ENCODE results near the gene SETD3. TPM values are rescaled to one million over a fixed set of nuclear protein-coding genes. Genes with fewer than 3 reads are reported as not detected.

SETD3 gene
- total and polyA plus RNA-seq, 10 of the 15 experiments (the other 5 are each of a cell fraction or from before 2014, with no cell fraction given) = 11.3 to 44.2 (median 36.5) TPM

DNA sequence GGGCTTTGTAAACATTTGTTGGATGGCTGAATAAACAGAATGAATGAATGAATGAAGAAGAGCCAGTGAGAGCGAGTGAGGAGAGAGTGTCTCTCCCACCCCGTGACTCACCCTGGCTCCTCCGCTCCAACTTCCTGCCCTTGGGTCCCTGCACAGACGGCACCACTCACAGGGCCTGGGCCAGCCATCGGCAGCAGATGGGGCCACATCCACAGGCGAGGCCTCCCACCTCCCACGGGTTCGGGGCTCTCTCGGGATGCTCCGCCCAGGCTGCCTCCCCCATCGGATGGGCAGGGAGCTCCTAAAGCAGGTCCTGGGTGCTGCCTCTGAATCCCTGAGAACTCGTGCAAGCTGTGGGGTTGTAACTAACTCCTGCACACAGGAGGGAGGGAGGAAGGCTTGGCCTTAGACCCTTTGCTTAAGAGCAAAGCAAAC, 41.8 kb upstream of the SETD3 start (continued):
- TF ChIP-seq, protein P1, sequence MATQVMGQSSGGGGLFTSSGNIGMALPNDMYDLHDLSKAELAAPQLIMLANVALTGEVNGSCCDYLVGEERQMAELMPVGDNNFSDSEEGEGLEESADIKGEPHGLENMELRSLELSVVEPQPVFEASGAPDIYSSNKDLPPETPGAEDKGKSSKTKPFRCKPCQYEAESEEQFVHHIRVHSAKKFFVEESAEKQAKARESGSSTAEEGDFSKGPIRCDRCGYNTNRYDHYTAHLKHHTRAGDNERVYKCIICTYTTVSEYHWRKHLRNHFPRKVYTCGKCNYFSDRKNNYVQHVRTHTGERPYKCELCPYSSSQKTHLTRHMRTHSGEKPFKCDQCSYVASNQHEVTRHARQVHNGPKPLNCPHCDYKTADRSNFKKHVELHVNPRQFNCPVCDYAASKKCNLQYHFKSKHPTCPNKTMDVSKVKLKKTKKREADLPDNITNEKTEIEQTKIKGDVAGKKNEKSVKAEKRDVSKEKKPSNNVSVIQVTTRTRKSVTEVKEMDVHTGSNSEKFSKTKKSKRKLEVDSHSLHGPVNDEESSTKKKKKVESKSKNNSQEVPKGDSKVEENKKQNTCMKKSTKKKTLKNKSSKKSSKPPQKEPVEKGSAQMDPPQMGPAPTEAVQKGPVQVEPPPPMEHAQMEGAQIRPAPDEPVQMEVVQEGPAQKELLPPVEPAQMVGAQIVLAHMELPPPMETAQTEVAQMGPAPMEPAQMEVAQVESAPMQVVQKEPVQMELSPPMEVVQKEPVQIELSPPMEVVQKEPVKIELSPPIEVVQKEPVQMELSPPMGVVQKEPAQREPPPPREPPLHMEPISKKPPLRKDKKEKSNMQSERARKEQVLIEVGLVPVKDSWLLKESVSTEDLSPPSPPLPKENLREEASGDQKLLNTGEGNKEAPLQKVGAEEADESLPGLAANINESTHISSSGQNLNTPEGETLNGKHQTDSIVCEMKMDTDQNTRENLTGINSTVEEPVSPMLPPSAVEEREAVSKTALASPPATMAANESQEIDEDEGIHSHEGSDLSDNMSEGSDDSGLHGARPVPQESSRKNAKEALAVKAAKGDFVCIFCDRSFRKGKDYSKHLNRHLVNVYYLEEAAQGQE (IDR thresholded peaks at IDR 0.05; ENCODE audit: low read depth, low read length) = no peak
- TF ChIP-seq DPF2 (IDR thresholded peaks at IDR 0.05) = no peak
- TF ChIP-seq TARDBP (IDR thresholded peaks at IDR 0.05; ENCODE audit: borderline replicate concordance) = no peak
- TF ChIP-seq RUNX3 (IDR thresholded peaks at IDR 0.05; ENCODE audit: low read length) = no peak
- no peak for TF ChIP-seq PAX8 (IDR thresholded peaks at IDR 0.05)
- TF ChIP-seq CHD2 (IDR thresholded peaks at IDR 0.05; ENCODE audit: borderline replicate concordance, low read depth, low read length) = no peak
- no peak for TF ChIP-seq ZNF384 (IDR thresholded peaks at IDR 0.05; ENCODE audit: borderline replicate concordance, low read depth, low read length)
- no peak for TF ChIP-seq TCF3 (IDR thresholded peaks at IDR 0.05; ENCODE audit: borderline replicate concordance, insufficient read depth, low read depth, low read length)
- TF ChIP-seq, protein P2, sequence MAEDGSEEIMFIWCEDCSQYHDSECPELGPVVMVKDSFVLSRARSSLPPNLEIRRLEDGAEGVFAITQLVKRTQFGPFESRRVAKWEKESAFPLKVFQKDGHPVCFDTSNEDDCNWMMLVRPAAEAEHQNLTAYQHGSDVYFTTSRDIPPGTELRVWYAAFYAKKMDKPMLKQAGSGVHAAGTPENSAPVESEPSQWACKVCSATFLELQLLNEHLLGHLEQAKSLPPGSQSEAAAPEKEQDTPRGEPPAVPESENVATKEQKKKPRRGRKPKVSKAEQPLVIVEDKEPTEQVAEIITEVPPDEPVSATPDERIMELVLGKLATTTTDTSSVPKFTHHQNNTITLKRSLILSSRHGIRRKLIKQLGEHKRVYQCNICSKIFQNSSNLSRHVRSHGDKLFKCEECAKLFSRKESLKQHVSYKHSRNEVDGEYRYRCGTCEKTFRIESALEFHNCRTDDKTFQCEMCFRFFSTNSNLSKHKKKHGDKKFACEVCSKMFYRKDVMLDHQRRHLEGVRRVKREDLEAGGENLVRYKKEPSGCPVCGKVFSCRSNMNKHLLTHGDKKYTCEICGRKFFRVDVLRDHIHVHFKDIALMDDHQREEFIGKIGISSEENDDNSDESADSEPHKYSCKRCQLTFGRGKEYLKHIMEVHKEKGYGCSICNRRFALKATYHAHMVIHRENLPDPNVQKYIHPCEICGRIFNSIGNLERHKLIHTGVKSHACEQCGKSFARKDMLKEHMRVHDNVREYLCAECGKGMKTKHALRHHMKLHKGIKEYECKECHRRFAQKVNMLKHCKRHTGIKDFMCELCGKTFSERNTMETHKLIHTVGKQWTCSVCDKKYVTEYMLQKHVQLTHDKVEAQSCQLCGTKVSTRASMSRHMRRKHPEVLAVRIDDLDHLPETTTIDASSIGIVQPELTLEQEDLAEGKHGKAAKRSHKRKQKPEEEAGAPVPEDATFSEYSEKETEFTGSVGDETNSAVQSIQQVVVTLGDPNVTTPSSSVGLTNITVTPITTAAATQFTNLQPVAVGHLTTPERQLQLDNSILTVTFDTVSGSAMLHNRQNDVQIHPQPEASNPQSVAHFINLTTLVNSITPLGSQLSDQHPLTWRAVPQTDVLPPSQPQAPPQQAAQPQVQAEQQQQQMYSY (CRISPR knock-in tag; IDR thresholded peaks at IDR 0.05) = no peak

Data from GM12878 (cell line).